Mammary epithelial cell (primary cell): ENCODE measurements around the gene MRPS18C.

Experiments
- CTCF ChIP-seq, 2 donors: IDR thresholded peaks in 1 of 2; conservative IDR thresholded peaks in 1 of 2; 2 replicates each; pipeline ENCODE4 v1.5.1; 2011 to 2012; ENCODE audit warnings: inconsistent platforms in 2 of 2, low read length in 2 of 2, mild to moderate bottlenecking in 2 of 2, control low read depth in 1 of 2, low read depth in 1 of 2; ENCODE audit not compliant: insufficient read depth in 1 of 2; ENCODE audit errors: extremely low read depth in 1 of 2
- EZH2 ChIP-seq: IDR thresholded peaks from 2 replicates; pipeline ENCODE4 v1.6.1; 2012; ENCODE audit warnings: low read length, inconsistent platforms, borderline replicate concordance

GRCh38 chr4:83490876-83491450 is 35.1 kb downstream of the MRPS18C start:
- TF ChIP-seq CTCF (conservative IDR thresholded peaks at IDR 0.05 in 1 of 2, IDR thresholded peaks at IDR 0.05 in 1 of 2; ENCODE audit: extremely low read depth in 1 of 2, insufficient read depth in 1 of 2, low read depth in 1 of 2, low read length in 2 of 2): peak; percentile 84 to 94
- TF ChIP-seq EZH2: no peak
